MCF 10A (cell line): Measurements from ENCODE around the gene CCNK. TPM values are rescaled to one million over a fixed set of nuclear protein-coding genes. Genes with fewer than 3 reads are reported as not detected.

Experiments
- BruUV-seq: library from RNA; stranded (reverse); fragments of 400-500 nt; replicated peaks from 2 replicates; lab custom pipeline; 2021; lab: Mats Ljungman, UMichigan
- CTCF ChIA-PET: fragments of 300-600 bp; sonication (Branson Sonifier 250); formaldehyde crosslinking; extraction: SDS; loops from one replicate; lab custom pipeline; 2021; ENCODE audit warnings: antibody characterized with exemption, inconsistent platforms; lab: Yijun Ruan, JAX
- POLR2A ChIA-PET: fragments of 300-600, 350-650 bp; sonication (Branson Sonifier 250); formaldehyde crosslinking; extraction: SDS; loops from one replicate; lab custom pipeline; 2020; ENCODE audit warnings: antibody characterized with exemption, inconsistent platforms; lab: Yijun Ruan, JAX
- DNase-seq: peaks from one replicate; pipeline ENCODE4 v3.0.0-alpha.2; 2018; ENCODE audit not compliant: unreplicated experiment
- H3K27ac Mint-ChIP-seq: one replicate; pipeline ENCODE4 v1.8.0; 2022; ENCODE audit warnings: mild to moderate bottlenecking, low read depth, mixed read lengths; ENCODE audit not compliant: unreplicated experiment
- H3K27me3 Mint-ChIP-seq: one replicate; pipeline ENCODE4 v1.8.0; 2022; ENCODE audit warnings: mixed read lengths; ENCODE audit not compliant: insufficient read depth, unreplicated experiment
- H3K36me3 Mint-ChIP-seq: one replicate; pipeline ENCODE4 v1.8.0; 2022; ENCODE audit warnings: mild to moderate bottlenecking, moderate library complexity, mixed read lengths; ENCODE audit not compliant: insufficient read depth, unreplicated experiment
- H3K4me1 Mint-ChIP-seq: one replicate; pipeline ENCODE4 v1.8.0; 2022; ENCODE audit warnings: mixed read lengths; ENCODE audit not compliant: insufficient read depth, unreplicated experiment
- H3K4me3 Mint-ChIP-seq: one replicate; pipeline ENCODE4 v1.8.0; 2022; ENCODE audit warnings: mild to moderate bottlenecking, moderate library complexity, mixed read lengths; ENCODE audit not compliant: unreplicated experiment
- H3K9me3 Mint-ChIP-seq: one replicate; pipeline ENCODE4 v1.8.0; 2022; ENCODE audit warnings: mixed read lengths; ENCODE audit not compliant: unreplicated experiment
- CTCF ChIP-seq: fragments of 200-600 bp; IDR thresholded peaks from one replicate; pipeline ENCODE4 v1.8.0; 2022; ENCODE audit warnings: antibody characterized with exemption, mild to moderate bottlenecking; ENCODE audit not compliant: unreplicated experiment
- intact Hi-C: fragments of 100-400 bp; cut with micrococcal nuclease; formaldehyde crosslinking; loops from 2 replicates; pipeline ENCODE4 v1.14.1; 2022
- total RNA-seq: library from RNA; stranded (reverse); gene quantifications from 2 replicates; pipeline ENCODE4 v1.2.3, GENCODE V29; 2022

CCNK gene
- total RNA-seq, 1 experiment from 2014 or later, result 70.4 TPM

DNA sequence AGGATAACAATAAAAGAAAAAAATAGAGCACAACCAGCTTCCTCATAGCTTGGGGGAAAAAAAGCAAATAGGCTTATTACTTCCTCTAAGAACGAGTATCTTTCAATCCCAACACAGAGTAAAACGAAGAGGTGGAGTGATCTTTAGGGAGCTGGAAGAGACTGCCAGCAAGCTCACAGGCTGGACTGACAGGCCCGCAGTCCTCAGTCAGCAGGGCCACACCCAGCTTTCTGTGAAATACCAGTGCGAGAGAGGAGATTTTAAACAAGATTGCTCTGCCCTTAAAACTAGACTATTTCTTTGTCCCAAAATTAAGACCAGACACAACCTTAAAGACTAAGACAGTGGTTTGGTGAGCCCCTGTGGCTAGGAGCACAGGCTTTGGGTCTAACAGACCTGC lies 33.5 kb upstream of the CCNK start:
- no peak for TF ChIP-seq CTCF
- POLR2A ChIA-PET, result interaction anchor here (0.7 kb wide), 1 partner anchor 9 kb away, joined by 3 read pairs; no protein-coding TSS in a partner anchor
- no TSS peak for BruUV-seq
- Mint-ChIP-seq H3K27ac (no peak overlapping the region), H3K4me3 (no peak overlapping the region), H3K27me3 (no peaks in the 10 kb centered on the region), H3K9me3 (no peaks in the 10 kb centered on the region), H3K36me3 (peaks cover 40% of the 10 kb centered on the region), H3K4me1 (no peaks in the 10 kb centered on the region)
- intact Hi-C loops, result no loop called here
- CTCF ChIA-PET, result no interaction called here
- DNase-seq, result no peak

- intact Hi-C loops, result no loop called here
- TF ChIP-seq CTCF, result no peak
- Mint-ChIP-seq H3K36me3 (peaks cover 45% of the 10 kb centered on the region), H3K27ac (no peak overlapping the region), H3K27me3 (no peaks in the 10 kb centered on the region), H3K4me3 (no peak overlapping the region), H3K9me3 (no peaks in the 10 kb centered on the region), H3K4me1 (peaks cover 4% of the 10 kb centered on the region)
- ChIA-PET CTCF (interaction anchor here (1.1 to 2.1 kb wide), 3 partner anchors 14 to 57 kb away, joined by 3 to 7 read pairs (median 5); no protein-coding TSS in a partner anchor), POLR2A (interaction anchor here (1.2 kb wide), 1 partner anchor 10 kb away, joined by 3 read pairs; no protein-coding TSS in a partner anchor)
- DNase-seq, result no peak
- no TSS peak for BruUV-seq
These were observed 30.9 kb upstream of the CCNK start for GRCh38 chr14:99450266-99450665.

DNA sequence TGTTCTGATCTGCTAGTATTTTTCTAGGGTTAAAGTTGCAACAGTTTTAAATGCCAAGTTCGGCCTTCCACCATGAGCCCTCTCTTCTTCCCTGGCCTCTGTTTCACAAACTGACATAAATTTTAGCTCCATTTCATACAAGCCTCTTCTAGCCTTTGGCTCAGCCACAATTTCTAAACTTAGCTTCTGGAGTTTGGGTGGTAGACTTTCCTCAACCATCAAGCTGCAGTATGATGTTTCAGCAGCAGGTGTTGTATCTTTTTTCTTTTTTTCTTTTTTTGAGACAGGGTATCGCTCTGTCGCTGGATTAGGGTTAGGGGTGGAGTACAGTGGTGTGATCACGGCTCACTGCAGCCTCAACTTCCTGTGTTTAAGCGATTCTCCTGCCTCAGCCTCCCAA lies 30.0 kb upstream of the CCNK start:
- H3K9me3 Mint-ChIP-seq, result no peaks in the 10 kb centered on the region
- intact Hi-C loops, result no loop called here
- no TSS peak for BruUV-seq
- peaks cover 5% of the 10 kb centered on the region for H3K4me1 Mint-ChIP-seq
- DNase-seq, result no peak
- H3K27ac Mint-ChIP-seq, result no peak overlapping the region
- H3K27me3 Mint-ChIP-seq, result no peaks in the 10 kb centered on the region
- POLR2A ChIA-PET, result interaction anchor here (1.2 kb wide), 1 partner anchor 11 kb away, joined by 3 read pairs; no protein-coding TSS in a partner anchor
- CTCF ChIA-PET, result interaction anchor here (0.7 to 2.1 kb wide), 4 partner anchors 15 to 61 kb away, joined by 3 to 7 read pairs (median 4); no protein-coding TSS in a partner anchor
- H3K36me3 Mint-ChIP-seq, result peaks cover 38% of the 10 kb centered on the region
- no peak overlapping the region for H3K4me3 Mint-ChIP-seq
- TF ChIP-seq CTCF, result no peak

GRCh38 chr14:99452968-99453367 lies 28.2 kb upstream of the CCNK start:
- CTCF ChIA-PET, result interaction anchor here (0.5 kb wide), 1 partner anchor 8 kb away, joined by 3 read pairs; no protein-coding TSS in a partner anchor
- no peak overlapping the region for H3K4me3 Mint-ChIP-seq
- TF ChIP-seq CTCF, result no peak
- H3K4me1 Mint-ChIP-seq, result peaks cover 5% of the 10 kb centered on the region
- H3K27ac Mint-ChIP-seq, result no peak overlapping the region
- no peaks in the 10 kb centered on the region for H3K9me3 Mint-ChIP-seq
- intact Hi-C loops, result no loop called here
- POLR2A ChIA-PET, result no interaction called here
- BruUV-seq, result no TSS peak
- no peaks in the 10 kb centered on the region for H3K27me3 Mint-ChIP-seq
- H3K36me3 Mint-ChIP-seq, result peaks cover 40% of the 10 kb centered on the region
- no peak for DNase-seq
